NCI-H345 treated with DMSO at 0.1 percent for 48 hours (cell line): Measurements from ENCODE around the gene CD52.

ENCODE experiments used
- DNase-seq: peaks from one replicate; lab custom pipeline; 2025; ENCODE audit not compliant: unreplicated experiment; lab: John Stamatoyannopoulos, UW

CD52 gene, protein sequence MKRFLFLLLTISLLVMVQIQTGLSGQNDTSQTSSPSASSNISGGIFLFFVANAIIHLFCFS

DNA sequence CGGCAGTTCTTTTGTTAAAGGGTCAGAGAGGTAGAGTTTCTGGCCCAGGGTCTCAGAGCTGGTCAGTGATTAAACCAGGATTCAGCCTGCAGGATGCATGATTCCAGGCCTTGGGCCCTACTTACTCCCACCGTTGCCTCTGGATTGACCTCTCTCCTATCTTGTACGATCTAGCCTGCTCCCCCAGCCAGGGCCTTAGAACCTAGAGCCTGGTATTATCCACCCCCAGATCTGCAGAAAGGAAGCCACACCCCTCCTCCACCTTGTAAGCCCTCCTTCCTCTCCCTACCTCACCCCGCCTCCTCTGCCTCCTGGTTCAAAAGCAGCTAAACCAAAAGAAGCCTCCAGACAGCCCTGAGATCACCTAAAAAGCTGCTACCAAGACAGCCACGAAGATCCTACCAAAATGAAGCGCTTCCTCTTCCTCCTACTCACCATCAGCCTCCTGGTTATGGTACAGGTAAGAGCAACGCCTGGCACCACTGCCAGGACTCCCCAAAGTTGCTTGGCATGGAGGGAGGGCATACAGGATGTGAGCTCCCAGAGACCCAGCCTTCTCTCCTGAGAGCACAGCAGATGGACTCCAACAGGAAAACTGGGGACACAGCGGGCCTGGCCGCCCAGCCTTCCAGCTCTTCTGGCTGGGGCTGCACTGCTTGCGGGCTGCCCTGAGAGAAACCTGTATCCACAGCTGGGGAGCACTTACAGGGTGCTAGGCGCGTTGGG is at the start of gene CD52:
Gene CD52, plus strand, starts transcription at position 347 of the 726 bp plus-strand sequence. Its CDS starts 60 bp downstream, at position 407.
- no peak for DNase-seq

DNA sequence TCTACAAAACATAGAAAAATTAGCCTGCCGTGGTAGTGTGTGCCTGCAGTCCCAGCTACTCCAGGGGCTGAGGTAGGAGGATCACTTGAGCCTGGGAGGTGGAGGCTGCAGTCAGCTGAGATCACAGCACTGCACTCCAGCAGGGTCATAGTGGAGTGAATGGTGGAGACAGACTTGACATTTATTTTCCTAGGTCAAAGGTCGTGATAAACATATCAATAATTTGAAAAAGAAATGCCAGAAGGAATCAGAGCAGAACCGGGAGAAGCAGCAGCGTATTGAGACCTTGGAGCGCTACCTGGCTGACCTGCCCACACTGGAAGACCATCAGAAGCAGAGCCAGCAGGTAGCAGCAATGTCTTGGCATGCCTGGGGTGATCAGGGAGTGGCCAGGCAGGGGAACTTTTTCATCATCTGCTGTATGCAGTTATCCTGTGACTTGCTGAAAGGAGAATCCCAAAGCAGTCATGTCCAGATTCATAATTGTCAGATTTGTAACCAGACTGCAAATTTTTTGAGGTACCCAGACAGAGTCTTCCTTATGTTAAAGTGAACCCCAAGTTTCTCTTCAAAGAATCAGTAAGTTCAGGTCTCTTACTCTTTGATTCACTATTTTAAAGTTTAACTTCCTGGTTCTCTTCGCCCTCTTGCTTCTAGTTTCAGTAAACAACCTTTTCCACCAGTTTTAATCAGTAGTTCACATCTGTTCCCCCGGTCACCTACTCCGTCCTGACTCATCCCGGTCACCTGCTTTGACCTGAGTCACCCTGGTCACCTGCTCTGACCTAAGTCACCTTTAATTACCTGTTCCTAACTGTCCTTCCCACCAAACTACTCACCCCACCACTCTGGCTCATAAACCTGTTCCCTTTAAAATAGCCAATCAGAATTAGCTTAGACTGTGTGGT is 49.2 kb upstream of the CD52 start:
- no peak for DNase-seq

GRCh38 chr1:26269198-26269550 is 48.6 kb upstream of the CD52 start:
- DNase-seq: no peak

GRCh38 chr1:26274801-26275425 is 42.8 kb upstream of the CD52 start:
- DNase-seq: no peak

- no peak for DNase-seq
These were observed 42.0 kb upstream of the CD52 start for GRCh38 chr1:26275580-26276431.

GRCh38 chr1:26276432-26276838 is 41.3 kb upstream of the CD52 start:
- no peak for DNase-seq

GRCh38 chr1:26277261-26277661 is 40.5 kb upstream of the CD52 start:
- DNase-seq: no peak

DNA sequence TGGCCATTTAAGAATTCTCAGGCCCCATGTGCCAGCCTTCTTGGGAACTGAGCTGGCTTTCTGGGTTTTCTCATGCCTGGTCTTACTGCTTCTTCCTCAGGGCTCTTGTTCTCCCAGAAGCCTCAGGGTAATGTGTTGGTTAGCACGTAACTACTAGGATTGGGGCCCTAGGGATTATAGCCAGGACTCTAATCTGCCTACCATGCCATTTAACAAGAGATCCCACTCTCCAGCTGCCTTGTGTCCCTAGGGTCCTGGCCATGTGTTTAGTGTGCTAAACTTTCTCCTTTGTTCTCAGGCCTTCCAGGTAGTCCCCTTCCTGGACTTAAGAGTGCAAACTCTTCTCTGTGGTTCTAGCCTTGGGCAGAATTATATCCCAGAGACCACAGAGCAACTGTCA is 40.0 kb upstream of the CD52 start:
- DNase-seq: no peak

DNA sequence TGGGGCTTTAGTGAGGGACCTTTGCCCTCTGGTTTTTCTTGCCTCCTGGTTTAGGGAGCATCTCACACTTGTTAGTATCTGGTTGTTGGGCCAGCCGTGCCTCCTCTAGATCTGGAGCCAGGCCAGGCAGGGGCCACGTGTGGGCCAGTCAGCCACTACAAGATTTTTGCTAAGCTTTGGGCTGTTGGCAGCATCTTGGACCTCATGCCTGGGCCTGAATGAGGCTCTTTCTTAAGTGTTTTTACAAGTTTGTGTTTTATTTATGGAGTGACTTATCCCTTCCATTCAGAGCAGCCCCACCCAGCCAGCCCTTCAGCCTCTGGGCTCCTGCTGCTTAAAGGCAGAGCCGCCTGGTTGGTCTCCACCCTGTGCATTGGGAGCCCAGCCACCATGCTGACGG is 39.5 kb upstream of the CD52 start:
- DNase-seq: no peak

- DNase-seq: no peak
These were observed 38.9 kb upstream of the CD52 start for GRCh38 chr1:26278724-26279455.

- peak; percentile 66 for DNase-seq
These were observed 38.1 kb upstream of the CD52 start, which contains the start of gene SH3BGRL3 for GRCh38 chr1:26279456-26280332. SH3BGRL3 (plus strand) TSS chr1:26280086; CDS start chr1:26280156, 70 bp downstream.

DNA sequence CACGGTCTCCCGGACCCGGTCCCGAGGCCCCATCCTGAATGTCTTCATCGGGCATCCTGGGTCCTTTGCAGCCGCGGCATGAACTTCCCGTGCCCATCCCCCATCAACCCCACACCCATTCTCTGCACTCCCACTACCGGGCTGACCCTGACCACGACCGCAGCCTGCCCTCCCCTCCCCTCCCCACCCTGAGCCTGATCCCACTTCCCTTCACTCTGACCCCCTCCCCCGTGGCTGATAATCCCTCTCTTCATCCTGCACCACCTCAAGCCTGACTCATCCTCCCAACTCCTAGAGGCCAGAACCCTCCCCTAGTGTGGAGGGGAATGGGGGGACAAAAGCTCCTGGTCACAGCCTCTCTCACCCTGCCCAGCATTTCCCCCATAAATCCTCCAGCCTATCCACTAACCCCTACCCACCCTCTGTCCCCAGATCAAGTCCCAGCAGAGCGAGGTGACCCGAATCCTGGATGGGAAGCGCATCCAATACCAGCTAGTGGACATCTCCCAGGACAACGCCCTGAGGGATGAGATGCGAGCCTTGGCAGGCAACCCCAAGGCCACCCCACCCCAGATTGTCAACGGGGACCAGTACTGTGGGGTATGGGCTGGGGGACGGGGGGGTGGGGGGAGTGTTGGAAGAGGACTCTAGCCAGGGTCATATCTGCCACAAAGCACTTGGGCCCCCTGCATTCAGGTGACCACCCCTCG is 37.3 kb upstream of the CD52 start:
- no peak for DNase-seq

GRCh38 chr1:26281091-26281958 is 36.4 kb upstream of the CD52 start:
- DNase-seq: no peak

- no peak for DNase-seq
These were observed 35.8 kb upstream of the CD52 start for GRCh38 chr1:26281971-26282370.

DNA sequence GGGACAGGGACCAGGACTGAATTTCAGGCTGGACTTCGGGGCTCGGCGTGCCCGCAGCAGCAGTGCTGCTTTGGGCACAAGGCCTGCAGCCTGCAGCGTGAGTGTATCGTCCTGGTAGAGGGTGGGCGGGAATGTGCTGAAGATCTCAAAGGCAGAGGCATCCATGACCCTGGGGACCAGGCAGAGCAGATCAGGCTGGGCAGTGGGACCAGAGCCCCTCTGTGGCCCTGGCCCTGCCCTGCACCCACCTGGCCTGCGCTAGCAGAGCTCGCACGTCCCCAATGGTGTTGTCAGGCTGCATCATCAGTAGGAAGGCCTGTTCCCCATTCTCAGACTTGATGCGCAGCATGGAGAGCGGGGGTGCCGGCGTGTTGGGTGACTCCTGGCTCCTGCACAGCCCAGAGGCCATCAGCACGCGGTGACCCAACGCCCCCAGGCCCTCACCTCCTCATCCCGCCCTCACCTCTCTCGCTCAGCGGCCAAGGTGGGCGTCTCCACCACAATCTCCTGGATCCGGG is 35.3 kb upstream of the CD52 start:
- DNase-seq: no peak

GRCh38 chr1:26283279-26283853 is 34.4 kb upstream of the CD52 start:
- no peak for DNase-seq
